Measurements from ENCODE around the gene CD300LB.

The CD300LB gene

DNA sequence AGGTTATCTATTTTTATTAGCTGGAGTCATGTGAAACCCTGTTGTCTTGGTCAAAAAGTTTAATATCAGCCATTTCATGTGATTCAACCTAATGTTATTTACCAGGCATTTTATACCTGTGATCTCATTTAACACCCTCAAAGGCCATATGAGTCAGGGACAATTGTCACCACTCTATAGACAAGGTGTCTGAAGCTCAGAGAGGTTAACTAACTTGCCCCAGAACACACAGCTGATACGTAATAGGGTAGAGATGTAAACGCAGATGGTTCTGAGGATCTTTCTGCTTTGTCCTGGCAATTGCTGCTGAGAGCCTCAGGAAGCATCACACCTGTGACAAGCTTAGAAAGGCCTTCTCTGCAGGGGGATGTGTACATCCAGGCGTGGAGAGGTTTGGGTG lies 59.9 kb downstream of the CD300LB start:
- no peak for DNase-seq (ENCODE audit: low read depth)
- Histone ChIP-seq H3K36me3 (ENCODE audit: control insufficient read depth, insufficient read depth, low read length, severe bottlenecking) (no peaks in the 10 kb centered on the region), H3K9ac (ENCODE audit: low read length) (no peak overlapping the region), H3K4me1 (ENCODE audit: control insufficient read depth, insufficient read depth, low read length) (no peaks in the 10 kb centered on the region), H3K4me3 (ENCODE audit: low read length) (no peak overlapping the region), H3K27me3 (replicated peaks; ENCODE audit: control insufficient read depth, insufficient read depth, low read length) (peaks cover 49% of the 10 kb centered on the region), H3K9me3 (ENCODE audit: control insufficient read depth, low read length) (peaks cover 9% of the 10 kb centered on the region)

Measured in adipocyte (in vitro differentiated cells).